HepG2 (cell line): ENCODE results near the gene MICAL1. TPM values are rescaled to one million over a fixed set of nuclear protein-coding genes. Genes with fewer than 3 reads are reported as not detected.

ENCODE experiments used
- ATAC-seq: fragments of 200-7000 bp; cut with Tn5 transposase; 3 replicates; pipeline ENCODE4 v1.9.1; 2020; ENCODE audit warnings: mild to moderate bottlenecking, moderate library complexity
- BruUV-seq: library from RNA; stranded (reverse); fragments of 400-500 nt; replicated peaks from 2 replicates; lab custom pipeline; 2021; lab: Mats Ljungman, UMichigan
- CTCF ChIA-PET: fragments of 300-600 bp; formaldehyde crosslinking; extraction: SDS; loops from one replicate; lab custom pipeline; 2021; ENCODE audit warnings: low total read pairs, inconsistent platforms, low intra/inter-chr PET ratio; lab: Yijun Ruan, JAX
- POLR2A ChIA-PET: fragments of 350-600 bp; sonication (Branson Sonifier 250); formaldehyde crosslinking; loops from one replicate; lab custom pipeline; 2020; ENCODE audit warnings: antibody characterized with exemption, inconsistent platforms; lab: Yijun Ruan, JAX
- DNase-seq: peaks from one replicate; pipeline ENCODE4 v3.0.0-alpha.2; 2015; ENCODE audit warnings: low spot score
- FAIRE-seq: peaks from 3 replicates; lab custom pipeline; 2011; peaks lifted over from hg19 to GRCh38; lab: Jason Lieb, UNC
- H2AFZ ChIP-seq: one replicate; pipeline ENCODE4 v1.6.1; 2011; ENCODE audit warnings: low read length, inconsistent platforms
- H3K27ac ChIP-seq: fragments of 300-600 bp; 3 replicates; pipeline ENCODE4 v1.8.0; 2011; ENCODE audit warnings: mixed run types, mild to moderate bottlenecking, mixed read lengths, low read length, inconsistent platforms; ENCODE audit not compliant: insufficient read depth; ENCODE audit errors: extremely low read length
- H3K27me3 ChIP-seq, 2 experiments: fragments of 200-600 bp in 1 of 2; 2 replicates in 1 of 2; 3 replicates in 1 of 2; pipeline versions ENCODE4 v1.6.0 to v1.8.0; 2011; ENCODE audit warnings: low read length in 2 of 2, mild to moderate bottlenecking in 2 of 2, moderate library complexity in 2 of 2, inconsistent platforms in 1 of 2; ENCODE audit not compliant: insufficient read depth in 2 of 2, control insufficient read depth in 1 of 2
- H3K36me3 ChIP-seq, 2 experiments: fragments of 200-600 bp in 1 of 2; replicated peaks in 1 of 2; 2 replicates in 1 of 2; 3 replicates in 1 of 2; pipeline versions ENCODE4 v1.5.1 to v1.8.0; 2011; ENCODE audit warnings: low read length in 2 of 2, inconsistent platforms in 1 of 2; ENCODE audit not compliant: insufficient read depth in 2 of 2, control insufficient read depth in 1 of 2
- H3K4me1 ChIP-seq: 2 replicates; pipeline ENCODE4 v1.5.1; 2012; ENCODE audit warnings: low read length, inconsistent platforms; ENCODE audit not compliant: insufficient read depth
- H3K4me2 ChIP-seq: 2 replicates; pipeline ENCODE4 v1.6.0; 2011; ENCODE audit warnings: low read depth, low read length, inconsistent platforms
- H3K4me3 ChIP-seq, 3 experiments: fragments of 200-600 bp in 1 of 3; sonication (generic), shearing (Covaris generic) in 1 of 3; replicated peaks in 1 of 3; 2 replicates each; pipeline ENCODE4 v1.5.1; 2011 to 2016; ENCODE audit warnings: low read length in 3 of 3, inconsistent platforms in 2 of 3, low read depth in 2 of 3, mild to moderate bottlenecking in 2 of 3, control low read depth in 1 of 3, mixed read lengths in 1 of 3; ENCODE audit not compliant: insufficient read depth in 1 of 3
- H3K79me2 ChIP-seq: one replicate; pipeline ENCODE4 v1.6.1; 2011; ENCODE audit warnings: low read length, inconsistent platforms; ENCODE audit not compliant: insufficient read depth
- H3K9ac ChIP-seq: 2 replicates; pipeline ENCODE4 v1.6.0; 2011; ENCODE audit warnings: mild to moderate bottlenecking, low read depth, low read length, inconsistent platforms; ENCODE audit not compliant: insufficient read depth
- H3K9me3 ChIP-seq: 2 replicates; pipeline ENCODE4 v1.5.1; 2012; ENCODE audit warnings: mild to moderate bottlenecking, low read length
- H4K20me1 ChIP-seq: 2 replicates; pipeline ENCODE4 v1.6.0; 2011; ENCODE audit warnings: inconsistent platforms, mild to moderate bottlenecking, low read length, moderate library complexity; ENCODE audit not compliant: insufficient read depth
- EHMT2 ChIP-seq: fragments of 200-600 bp; sonication (generic); IDR thresholded peaks from 2 replicates; pipeline ENCODE4 v1.7.0; 2017; ENCODE audit warnings: antibody characterized with exemption, low read depth, low read length, borderline replicate concordance
- FLYWCH1 ChIP-seq: sonication (generic); formaldehyde crosslinking; IDR thresholded peaks from 2 replicates; pipeline ENCODE4 v1.8.1; 2023; ENCODE audit warnings: mild to moderate bottlenecking, missing genetic modification reagents
- HMGA1 ChIP-seq: sonication (generic); formaldehyde crosslinking; conservative IDR thresholded peaks from 2 replicates; pipeline ENCODE4 v1.4.0; 2020; ENCODE audit warnings: missing genetic modification reagents
- JUNB ChIP-seq: sonication (generic); formaldehyde crosslinking; IDR thresholded peaks from 2 replicates; pipeline ENCODE4 v1.8.0; 2022; ENCODE audit warnings: missing genetic modification reagents, mild to moderate bottlenecking, borderline replicate concordance
- LCORL ChIP-seq, 2 experiments: fragments of 450-650 bp in 1 of 2; sonication (generic) in 1 of 2; formaldehyde crosslinking in 1 of 2; IDR thresholded peaks; 2 replicates each; pipeline versions ENCODE4 v1.5.0 to v1.6.1; 2017 to 2020; ENCODE audit warnings: antibody characterized with exemption in 1 of 2, missing genetic modification reagents in 1 of 2
- REL ChIP-seq: sonication (generic); formaldehyde crosslinking; conservative IDR thresholded peaks from 2 replicates; pipeline ENCODE4 v1.8.0; 2022; ENCODE audit warnings: mild to moderate bottlenecking, missing genetic modification reagents, moderate library complexity
- SMC3 ChIP-seq: IDR thresholded peaks from 2 replicates; pipeline ENCODE4 v1.6.1; 2011; ENCODE audit warnings: low read length, improper control_type of control experiment
- STAG1 ChIP-seq: sonication (generic); formaldehyde crosslinking; IDR thresholded peaks from 2 replicates; pipeline ENCODE4 v1.4.0; 2020; ENCODE audit warnings: missing genetic modification reagents
- XRCC5 ChIP-seq: fragments of 200-400 bp; formaldehyde crosslinking; optimal IDR thresholded peaks from 2 replicates; pipeline ENCODE3; 2017; ENCODE audit warnings: mild to moderate bottlenecking, low read length
- ZNF124 ChIP-seq: sonication (generic); formaldehyde crosslinking; IDR thresholded peaks from 2 replicates; pipeline ENCODE4 v1.4.0; 2020; ENCODE audit warnings: missing genetic modification reagents
- WGBS: methylation state at CpG from one replicate; pipeline ENCODE4 v1.1.6; 2017; ENCODE audit warnings: low lambda C conversion rate; 5-methylcytosine and 5-hydroxymethylcytosine counted together
- in situ Hi-C: cut with HindIII; loops from 2 replicates; pipeline ENCODE4 v1.10.0; 2017; ENCODE audit warnings: low pct_unique_long_range_greater_than_20kb; ENCODE audit not compliant: extremely low pct_ligation_motif_present
- intact Hi-C: fragments of 100-400 bp; cut with micrococcal nuclease; formaldehyde crosslinking; loops from one replicate; pipeline ENCODE4 v1.10.0; 2022; ENCODE audit not compliant: unreplicated experiment
- polyA plus RNA-seq, 8 experiments: library from polyadenylated mRNA; depleted of rRNA in 3 of 8; stranded (reverse) in 7 of 8; unstranded in 1 of 8; fragments of >200 nt; fragmentation: Illumina TruSeq in 4 of 8; extraction: Trizol in 4 of 8; gene quantifications; 2 replicates each; pipeline versions ENCODE4 v1.2.1 to v1.2.3, GENCODE V29; 2011 to 2016; ENCODE audit warnings: low read depth in 4 of 8, missing spikeins in 1 of 8, mixed read lengths in 1 of 8; ENCODE audit not compliant: insufficient read depth in 1 of 8
- total RNA-seq, 5 experiments: library from RNA; depleted of rRNA; stranded (reverse); fragments of >200 nt; fragmentation: Illumina TruSeq; extraction: Trizol; gene quantifications; 2 replicates each; pipeline ENCODE4 v1.2.3, GENCODE V29; 2016; ENCODE audit warnings: low read depth in 1 of 5

The MICAL1 gene
- total and polyA plus RNA-seq, 2 of the 13 experiments (the other 11 are each of a cell fraction or from before 2014, with no cell fraction given): 6.9 to 39.0 TPM

DNA sequence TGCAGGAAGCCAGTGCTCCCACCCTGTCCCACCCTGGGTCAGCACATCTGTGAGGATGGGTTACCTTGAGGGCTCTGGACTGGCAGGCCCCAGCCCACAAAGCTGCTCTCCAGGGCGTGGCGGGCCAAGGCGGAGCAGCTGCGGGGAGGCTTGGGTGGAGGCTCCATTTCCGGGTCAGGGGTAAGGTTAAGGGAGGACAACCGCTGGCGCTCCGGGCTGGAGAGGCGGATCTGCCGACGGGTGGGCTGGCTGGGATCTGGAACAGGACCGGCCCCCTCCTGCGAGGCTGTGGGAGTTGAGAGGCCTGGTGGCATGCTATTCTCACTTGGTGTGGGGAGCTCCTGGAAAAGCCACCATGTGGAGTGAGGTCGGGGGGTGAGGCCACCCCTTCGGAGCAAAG lies 9.5 kb downstream of the MICAL1 start (continued):
- TF ChIP-seq ZNF124 (CRISPR knock-in tag): no peak

DNA sequence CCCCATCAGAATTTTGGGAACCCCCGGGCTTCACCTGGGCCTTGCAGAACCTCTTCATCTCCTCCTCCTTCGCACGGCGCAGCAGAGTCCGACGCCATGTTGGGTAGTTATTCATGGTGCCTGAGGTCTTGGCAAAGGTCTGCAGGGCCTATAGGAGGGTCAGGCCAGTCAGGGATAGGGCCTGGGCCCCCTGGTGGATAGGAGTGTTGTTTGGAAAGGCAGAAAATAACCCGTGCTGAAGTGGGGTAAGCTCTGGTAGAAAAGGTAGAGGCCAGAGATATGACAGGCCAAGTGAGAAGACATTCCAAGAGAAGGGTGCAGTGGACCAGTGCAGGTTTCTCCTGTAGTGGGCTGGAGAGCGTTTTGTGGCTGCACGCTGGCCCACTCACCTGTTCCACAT lies 10.2 kb downstream of the MICAL1 start:
- Histone ChIP-seq H3K4me2 (no peak overlapping the region), H2AFZ (no peak overlapping the region), H3K27me3 (no peaks in the 10 kb centered on the region; a peak in 1 of 5 replicates), H3K79me2 (peaks cover 9% of the 10 kb centered on the region), H3K27ac (no peak overlapping the region), H3K9me3 (no peaks in the 10 kb centered on the region), H3K4me3 (no peak overlapping the region), H4K20me1 (no peaks in the 10 kb centered on the region), H3K36me3 (peaks cover 2 to 10% of the 10 kb centered on the region in 2 experiments; a peak in 3 of 5 replicates), H3K9ac (no peak overlapping the region), H3K4me1 (peaks cover 15% of the 10 kb centered on the region)
- FAIRE-seq: no peak
- BruUV-seq: no TSS peak
- ChIA-PET CTCF (interaction anchor here (1.9 kb wide), 1 partner anchor 257 kb away, joined by 9 read pairs; no protein-coding TSS in a partner anchor), POLR2A (no interaction called here)
- 91% methylated on average over 9 of the region's 9 CpGs for WGBS
- TF ChIP-seq STAG1: peak; percentile 24; the same call in 1 of the 2 replicates
- TF ChIP-seq HMGA1: no peak
- 0 out of 2 replicates have a peak, but pooled peaks have one; percentile 15 for TF ChIP-seq SMC3
- peak; percentile 25 for TF ChIP-seq XRCC5
- TF ChIP-seq EHMT2: no peak
- DNase-seq: no peak
- in situ Hi-C loops: no loop called here
- peak; percentile 16; the same call in 2 of the 3 replicates for ATAC-seq
- intact Hi-C loops: no loop called here

DNA sequence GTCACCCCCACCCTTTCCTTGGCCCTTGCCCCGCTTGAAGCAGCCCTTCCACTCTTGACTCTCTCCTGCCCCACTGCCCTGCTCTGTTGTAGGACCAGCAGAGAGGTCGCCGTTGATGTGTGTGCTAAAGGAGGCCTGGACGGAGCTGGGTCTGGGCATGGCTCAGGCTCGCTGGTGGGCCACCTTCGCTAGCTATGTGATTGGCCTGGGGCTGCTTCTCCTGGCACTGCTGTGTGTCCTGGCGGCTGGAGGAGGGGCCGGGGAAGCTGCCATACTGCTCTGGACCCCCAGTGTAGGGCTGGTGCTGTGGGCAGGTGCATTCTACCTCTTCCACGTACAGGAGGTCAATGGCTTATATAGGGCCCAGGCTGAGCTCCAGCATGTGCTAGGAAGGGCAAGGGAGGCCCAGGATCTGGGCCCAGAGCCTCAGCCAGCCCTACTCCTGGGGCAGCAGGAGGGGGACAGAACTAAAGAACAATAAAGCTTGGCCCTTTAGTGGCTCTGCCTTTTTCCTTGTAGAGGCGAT lies 12.1 kb downstream of the MICAL1 start:
- Histone ChIP-seq H3K4me3 (no peak overlapping the region), H2AFZ (no peak overlapping the region), H3K36me3 (peaks cover 2 to 10% of the 10 kb centered on the region in 2 experiments; a peak in 3 of 5 replicates), H3K9me3 (no peaks in the 10 kb centered on the region), H3K27me3 (no peaks in the 10 kb centered on the region; a peak in 1 of 5 replicates), H3K4me2 (no peak overlapping the region), H3K4me1 (peaks cover 25% of the 10 kb centered on the region), H4K20me1 (no peaks in the 10 kb centered on the region), H3K9ac (no peak overlapping the region), H3K79me2 (peaks cover 9% of the 10 kb centered on the region), H3K27ac (no peak overlapping the region)
- WGBS: 97% methylated on average over 9 of the region's 10 CpGs
- in situ Hi-C loops (loop anchor here (5.0 kb wide), 1 partner anchor 61 kb away; the partner anchor contains the start of gene CD164), intact Hi-C loops (no loop called here)
- FAIRE-seq (no peak), DNase-seq (no peak), ATAC-seq (no peak)
- BruUV-seq: no TSS peak
- ChIA-PET CTCF (no interaction called here), POLR2A (interaction anchor here (1.2 to 1.4 kb wide), 2 partner anchors 13 to 61 kb away, joined by 3 to 5 read pairs; partner anchors contain the start of gene CD164)
- TF ChIP-seq REL (CRISPR knock-in tag) (no peak), XRCC5 (no peak), FLYWCH1 (CRISPR knock-in tag) (no peak), JUNB (CRISPR knock-in tag) (no peak), LCORL (IDR thresholded peaks at IDR 0.05) (no peak), LCORL (CRISPR knock-in tag; IDR thresholded peaks at IDR 0.05) (no peak)
